Adrenal gland (tissue), 12 donors: ENCODE measurements around the gene KCNJ6. TPM values are rescaled to one million over a fixed set of nuclear protein-coding genes. Genes with fewer than 3 reads are reported as not detected.

Source experiments
- DNase-seq, 7 donors: peaks; one replicate each; pipeline ENCODE4 v3.0.0-alpha.2; 2019 to 2020
- H3K27ac ChIP-seq, 5 donors: fragments of 200-600 bp; sonication (generic) in 4 of 5; 1 replicate in 3 of 5; 2 replicates in 2 of 5; pipeline versions ENCODE4 v1.5.1 to v1.8.0; 2016 to 2020; ENCODE audit warnings: mild to moderate bottlenecking in 1 of 5
- H3K27me3 ChIP-seq: fragments of 200-600 bp; 2 replicates; pipeline ENCODE4 v1.8.0; 2021
- H3K36me3 ChIP-seq, 2 donors: fragments of 200-600 bp; replicated peaks in 1 of 2; 1 replicate in 1 of 2; 2 replicates in 1 of 2; pipeline versions ENCODE4 v1.5.1 to v1.8.0; 2018 to 2022
- H3K4me1 ChIP-seq, 2 donors: fragments of 200-600 bp; replicated peaks in 1 of 2; 1 replicate in 1 of 2; 2 replicates in 1 of 2; pipeline versions ENCODE4 v1.5.1 to v1.8.0; 2018 to 2021
- H3K4me3 ChIP-seq, 4 donors: fragments of 200-600 bp; sonication (generic) in 3 of 4; one replicate each; pipeline ENCODE4 v1.5.1; 2016 to 2018
- H3K9me3 ChIP-seq, 3 donors: fragments of 200-600 bp; sonication (generic) in 1 of 3; replicated peaks in 1 of 3; 1 replicate in 2 of 3; 2 replicates in 1 of 3; pipeline versions ENCODE4 v1.5.1 to v1.8.0; 2016 to 2021
- POLR2A ChIP-seq, 2 donors: fragments of 450-650 bp; IDR thresholded peaks; one replicate each; pipeline ENCODE4 v1.6.1; 2017; ENCODE audit warnings: antibody characterized with exemption in 2 of 2, mild to moderate bottlenecking in 2 of 2, moderate library complexity in 1 of 2
- WGBS, 4 donors: extraction: QIAGEN DNeasy Blood & Tissue Kit in 2 of 4; methylation state at CpG; one replicate each; pipeline versions ENCODE4 v1.1.5 to v1.1.7; 2013 to 2017; 5-methylcytosine and 5-hydroxymethylcytosine counted together
- intact Hi-C, 2 donors: fragments of 100-400 bp; cut with DNase I; formaldehyde crosslinking; loops; one replicate each; pipeline versions ENCODE4 v1.14.1 to v1.15.0; 2022 to 2023
- polyA plus RNA-seq, 3 donors: library from polyadenylated mRNA; stranded (reverse); fragments of 200-250 nt in 2 of 3; fragments of 350-450 nt in 1 of 3; fragmentation: Illumina TruSeq in 1 of 3; extraction: RNeasy Lipid Tissue Mini Kit (QIAGEN cat#74804) in 1 of 3; gene quantifications; one replicate each; pipeline ENCODE4 v1.2.3, GENCODE V29; 2013 to 2014
- total RNA-seq, 9 donors: library from RNA; depleted of rRNA in 4 of 9; stranded (reverse); fragments of >200 nt in 4 of 9; fragments of 120-200 nt in 1 of 9; fragmentation: NEBNext Ultra II Directional in 1 of 9; extraction: Animal tissue kit (Norgen Biotek cat#: 25700) in 1 of 9; gene quantifications; one replicate each; pipeline versions ENCODE4 v1.1.0 to v1.2.4, GENCODE V29; 2013 to 2023
- TF ChIP-seq, protein P1 (sequence below), 6 experiments: fragments of 450-650 bp in 4 of 6; fragments of 200-600 bp in 2 of 6; sonication (generic) in 1 of 6; IDR thresholded peaks; 1 replicate in 5 of 6; 2 replicates in 1 of 6; pipeline versions ENCODE4 v1.5.1 to v1.8.0; 2016 to 2021; ENCODE audit warnings: antibody characterized with exemption in 6 of 6, mild to moderate bottlenecking in 2 of 6, moderate library complexity in 1 of 6
- donor health status: healthy with polysubstance abuse.
- donor health status: Bipolar disorder and iron deficiency.
- donor health status: DM: yes; HTN: yes; CAD: no.
- donor health status: DM: no; HTN: no; CAD: no.
- donor health status: DM: no; HTN: no; CAD: no.
- donor health status: DM: yes; HTN: yes; CAD: no.

Gene KCNJ6
- total and polyA plus RNA-seq, 12 donors, result 0.03 to 0.60 (median 0.07) TPM; not detected in 4

DNA sequence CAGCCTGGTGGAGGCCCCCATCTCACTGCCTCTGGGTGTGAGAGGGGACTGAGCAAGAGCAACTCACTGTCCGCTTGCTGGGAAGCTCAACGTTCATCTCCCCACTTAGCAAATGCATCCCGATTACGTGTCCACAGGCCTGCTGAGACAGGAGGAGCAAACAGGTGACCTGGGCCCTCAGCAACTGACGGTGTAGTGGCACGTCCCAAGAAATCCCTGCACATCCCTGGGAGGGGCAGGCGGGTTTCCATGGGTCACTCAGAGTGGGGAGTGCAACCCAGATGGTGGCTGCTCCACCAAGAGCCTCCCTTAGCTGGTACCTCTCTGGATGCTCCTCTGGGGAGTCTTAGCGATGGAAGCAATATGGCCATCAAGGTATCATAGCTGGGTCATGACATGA is 320.3 kb downstream of the KCNJ6 start:
- WGBS, 4 donors, result 87 to 98% (median 90%) methylated on average over 5 to 8 of the region's 8 CpGs

DNA sequence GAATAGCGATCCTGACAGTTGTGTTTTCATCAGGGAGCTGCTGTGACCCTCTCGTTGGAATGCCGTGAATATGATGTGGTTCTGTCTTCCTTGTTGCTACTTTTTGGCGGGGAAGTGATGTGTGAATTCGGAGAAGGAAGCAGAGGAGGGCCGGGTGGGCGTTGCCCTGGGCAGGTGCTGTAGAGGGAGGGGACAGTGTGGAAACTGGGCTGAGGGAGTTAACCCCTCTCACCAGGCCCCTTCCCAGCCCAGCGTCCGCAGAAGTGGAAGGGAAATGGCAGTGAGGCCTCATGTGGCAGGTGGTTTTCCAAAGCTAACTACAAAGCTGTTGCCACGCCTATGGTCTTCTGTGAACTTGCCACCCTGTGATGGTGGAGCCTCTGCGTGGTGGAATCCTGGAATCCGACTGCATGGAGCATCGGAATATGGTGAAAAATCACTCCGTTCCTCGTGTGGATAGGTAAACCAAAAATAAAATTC is 321.7 kb downstream of the KCNJ6 start:
- Histone ChIP-seq H3K4me1 (no peaks in the 10 kb centered on the region), H3K27ac (no peak overlapping the region), H3K9me3 (no peaks in the 10 kb centered on the region), H3K27me3 (no peaks in the 10 kb centered on the region), H3K36me3 (no peaks in the 10 kb centered on the region), H3K4me3 (no peak overlapping the region)
- intact Hi-C loops, result no loop called here
- WGBS, 4 donors, result 74 to 87% (median 80%) methylated on average over 13 to 15 of the region's 15 CpGs
- no peak for DNase-seq
- TF ChIP-seq, protein P1, sequence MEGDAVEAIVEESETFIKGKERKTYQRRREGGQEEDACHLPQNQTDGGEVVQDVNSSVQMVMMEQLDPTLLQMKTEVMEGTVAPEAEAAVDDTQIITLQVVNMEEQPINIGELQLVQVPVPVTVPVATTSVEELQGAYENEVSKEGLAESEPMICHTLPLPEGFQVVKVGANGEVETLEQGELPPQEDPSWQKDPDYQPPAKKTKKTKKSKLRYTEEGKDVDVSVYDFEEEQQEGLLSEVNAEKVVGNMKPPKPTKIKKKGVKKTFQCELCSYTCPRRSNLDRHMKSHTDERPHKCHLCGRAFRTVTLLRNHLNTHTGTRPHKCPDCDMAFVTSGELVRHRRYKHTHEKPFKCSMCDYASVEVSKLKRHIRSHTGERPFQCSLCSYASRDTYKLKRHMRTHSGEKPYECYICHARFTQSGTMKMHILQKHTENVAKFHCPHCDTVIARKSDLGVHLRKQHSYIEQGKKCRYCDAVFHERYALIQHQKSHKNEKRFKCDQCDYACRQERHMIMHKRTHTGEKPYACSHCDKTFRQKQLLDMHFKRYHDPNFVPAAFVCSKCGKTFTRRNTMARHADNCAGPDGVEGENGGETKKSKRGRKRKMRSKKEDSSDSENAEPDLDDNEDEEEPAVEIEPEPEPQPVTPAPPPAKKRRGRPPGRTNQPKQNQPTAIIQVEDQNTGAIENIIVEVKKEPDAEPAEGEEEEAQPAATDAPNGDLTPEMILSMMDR (IDR thresholded peaks at IDR 0.05), result no peak

More for the DNA sequence above, 320.3 kb downstream of the KCNJ6 start:
- intact Hi-C loops, result no loop called here
- Histone ChIP-seq H3K4me3 (no peak overlapping the region), H3K27ac (no peak overlapping the region), H3K4me1 (no peaks in the 10 kb centered on the region), H3K27me3 (no peaks in the 10 kb centered on the region), H3K36me3 (no peaks in the 10 kb centered on the region), H3K9me3 (no peaks in the 10 kb centered on the region)
- no peak for DNase-seq
- no peak for TF ChIP-seq POLR2A (IDR thresholded peaks at IDR 0.05)
- TF ChIP-seq, protein P1 (IDR thresholded peaks at IDR 0.05), result no peak

DNA sequence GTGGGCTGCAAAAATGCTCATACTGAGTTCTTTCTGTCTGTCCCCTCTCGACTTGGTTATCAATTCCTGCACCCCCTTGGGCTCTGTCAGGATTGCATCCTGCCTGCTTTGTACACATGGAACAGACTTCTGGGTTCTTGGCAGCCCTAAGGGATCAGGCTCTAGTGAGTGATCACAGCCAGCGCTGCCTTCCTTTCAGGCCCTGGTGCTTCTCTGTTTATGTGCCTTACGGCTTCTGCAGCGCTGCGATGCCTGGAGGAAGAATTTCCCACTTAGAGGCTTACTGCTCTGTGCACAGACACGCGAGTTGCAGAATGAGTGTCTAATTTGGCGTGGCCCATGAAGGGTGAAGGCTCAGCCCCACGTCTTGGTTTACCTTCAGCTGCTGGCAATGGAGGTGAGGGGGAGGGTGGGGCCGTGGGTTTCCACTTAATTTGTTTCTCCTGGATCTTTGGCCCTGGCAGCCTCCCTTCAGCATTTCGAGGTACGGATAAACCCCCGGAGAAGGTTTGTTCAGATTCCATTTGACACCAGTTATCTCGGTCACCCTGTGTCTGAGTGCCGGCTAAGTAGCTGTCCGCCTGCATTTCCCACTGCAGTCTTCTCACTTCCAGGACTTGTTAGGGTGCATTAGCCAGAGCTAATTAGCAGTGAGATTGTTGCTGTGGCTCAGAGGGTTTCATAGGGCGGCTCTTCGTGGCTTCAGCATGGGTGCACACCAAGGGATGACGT is 322.4 kb downstream of the KCNJ6 start:
- Histone ChIP-seq H3K4me3 (no peak overlapping the region), H3K9me3 (no peaks in the 10 kb centered on the region), H3K27me3 (no peaks in the 10 kb centered on the region), H3K27ac (no peak overlapping the region), H3K36me3 (no peaks in the 10 kb centered on the region), H3K4me1 (no peaks in the 10 kb centered on the region)
- TF ChIP-seq, protein P1 (IDR thresholded peaks at IDR 0.05), result no peak
- TF ChIP-seq POLR2A (IDR thresholded peaks at IDR 0.05), result no peak
- WGBS, 4 donors, result 68 to 75% (median 71%) methylated on average over 11 to 19 of the region's 19 CpGs
- no peak for DNase-seq
- intact Hi-C loops, result no loop called here

DNA sequence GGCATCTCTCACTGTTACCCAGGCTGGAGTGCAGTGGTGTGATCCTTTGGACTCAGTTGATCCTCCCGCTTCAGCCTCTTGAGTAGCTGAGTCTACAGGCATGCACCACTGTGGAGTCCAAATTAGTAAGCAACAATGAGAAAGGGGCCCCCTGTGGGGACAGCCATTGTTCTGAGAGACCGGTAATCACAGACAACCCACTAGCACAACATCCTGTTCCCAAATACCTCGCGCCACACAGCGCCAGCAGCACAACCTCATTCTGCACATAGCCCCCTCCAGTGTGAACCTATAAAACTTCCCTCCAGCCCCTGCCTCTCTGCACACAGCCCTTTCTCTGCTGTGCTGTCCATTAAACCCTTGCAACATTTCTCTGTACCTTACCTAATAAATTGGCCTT is 323.2 kb downstream of the KCNJ6 start:
- H3K4me3 ChIP-seq, result no peak overlapping the region
- DNase-seq, result no peak
- no peaks in the 10 kb centered on the region for H3K4me1 ChIP-seq
- no peak overlapping the region for H3K27ac ChIP-seq
- no peaks in the 10 kb centered on the region for H3K36me3 ChIP-seq
- no peaks in the 10 kb centered on the region for H3K9me3 ChIP-seq
- H3K27me3 ChIP-seq, result no peaks in the 10 kb centered on the region
- TF ChIP-seq POLR2A (IDR thresholded peaks at IDR 0.05), result no peak
- TF ChIP-seq, protein P1 (IDR thresholded peaks at IDR 0.05), result no peak
- 57 to 81% (median 70%) methylated on average over 5 of the region's 5 CpGs for WGBS, 4 donors
- intact Hi-C loops, result no loop called here
